Activated CD4-positive, alpha-beta T cell treated with anti-CD3 and anti-CD28 coated beads, Interleukin-2, amount 50 U/mL, for 48 hours (primary cell): ENCODE data around the gene TEPSIN.

Experiments used
- DNase-seq, 2 experiments: peaks; one replicate each; pipeline ENCODE4 v3.0.0-alpha.2; 2020

Gene TEPSIN

DNA sequence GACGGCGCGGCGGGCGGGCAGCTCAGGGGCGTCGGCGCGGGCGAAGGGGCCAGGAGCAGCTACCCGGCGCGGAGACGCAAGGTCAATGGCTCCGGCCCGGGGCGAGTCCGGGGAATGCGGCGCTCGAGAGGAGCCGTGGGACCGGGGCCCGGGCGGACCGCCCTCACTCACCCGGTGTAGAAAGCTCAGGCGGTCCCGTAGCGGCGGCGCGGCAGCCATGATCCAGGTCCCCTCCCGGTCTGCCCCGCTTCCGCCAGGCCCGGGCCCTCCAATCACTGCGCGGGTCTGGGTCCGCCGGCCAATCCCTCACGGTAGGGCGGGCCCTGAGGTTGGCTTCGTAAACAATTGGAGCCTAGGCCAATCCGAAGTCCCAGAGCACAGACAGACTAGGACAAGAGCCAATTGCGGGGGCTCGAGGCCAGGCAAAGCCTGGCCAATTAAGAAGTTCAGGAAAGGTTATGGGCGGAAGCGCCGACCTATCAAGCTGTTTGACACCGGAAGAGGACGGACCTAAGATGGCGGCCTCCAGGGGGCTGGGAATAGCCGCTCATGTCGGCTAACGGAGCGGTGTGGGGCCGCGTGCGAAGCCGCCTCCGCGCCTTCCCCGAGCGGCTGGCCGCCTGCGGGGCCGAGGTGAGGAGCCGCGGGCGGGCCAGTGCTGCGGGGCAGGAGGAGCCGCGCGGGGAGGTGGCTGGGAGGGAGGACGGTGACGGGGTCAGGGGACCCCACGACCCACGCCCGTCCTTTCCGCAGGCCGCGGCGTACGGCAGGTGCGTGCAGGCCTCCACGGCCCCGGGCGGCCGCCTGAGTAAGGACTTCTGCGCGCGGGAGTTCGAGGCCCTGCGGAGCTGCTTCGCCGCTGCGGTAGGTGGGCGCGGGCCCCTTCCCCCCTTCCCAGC is at the start of gene TEPSIN, which contains the start of gene NDUFAF8:
TSS of gene TEPSIN (minus strand) at position 241 of the 899 bp plus-strand sequence. CDS start at position 219, 22 bp downstream.
TSS of gene NDUFAF8 (plus strand) at position 504 of the 899 bp plus-strand sequence. CDS start at position 550, 46 bp downstream.
- DNase-seq = peak; percentile 92 to 94

- DNase-seq = no peak
Observed at GRCh38 chr17:81287741-81288430, 49.0 kb upstream of the TEPSIN start.

GRCh38 chr17:81287152-81287551 is 48.3 kb upstream of the TEPSIN start:
- no peak for DNase-seq

- no peak for DNase-seq
Observed at GRCh38 chr17:81286491-81287145, 47.8 kb upstream of the TEPSIN start.

DNA sequence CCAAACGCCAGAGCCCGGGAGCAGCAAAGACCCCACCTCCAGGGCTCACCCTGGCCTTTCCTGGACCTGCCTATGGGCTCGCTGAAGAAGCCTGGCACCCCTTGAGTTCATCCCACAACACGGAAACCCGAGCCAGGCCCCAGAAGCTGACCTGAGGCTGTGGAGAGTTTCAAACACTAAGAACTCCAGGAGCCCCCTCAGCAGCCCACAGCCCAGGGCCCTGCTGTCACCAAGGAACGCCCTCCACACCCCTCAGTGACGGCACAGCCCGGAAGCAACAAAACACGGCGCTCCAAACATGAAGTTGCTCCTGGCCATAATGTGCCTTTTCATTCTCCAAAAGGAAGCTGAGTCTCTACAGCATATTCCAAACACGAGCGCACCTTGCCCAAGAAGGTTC is 47.0 kb upstream of the TEPSIN start:
- DNase-seq = no peak

- DNase-seq = peak; percentile 73 to 79
Observed at GRCh38 chr17:81285179-81285878, 46.5 kb upstream of the TEPSIN start.

DNA sequence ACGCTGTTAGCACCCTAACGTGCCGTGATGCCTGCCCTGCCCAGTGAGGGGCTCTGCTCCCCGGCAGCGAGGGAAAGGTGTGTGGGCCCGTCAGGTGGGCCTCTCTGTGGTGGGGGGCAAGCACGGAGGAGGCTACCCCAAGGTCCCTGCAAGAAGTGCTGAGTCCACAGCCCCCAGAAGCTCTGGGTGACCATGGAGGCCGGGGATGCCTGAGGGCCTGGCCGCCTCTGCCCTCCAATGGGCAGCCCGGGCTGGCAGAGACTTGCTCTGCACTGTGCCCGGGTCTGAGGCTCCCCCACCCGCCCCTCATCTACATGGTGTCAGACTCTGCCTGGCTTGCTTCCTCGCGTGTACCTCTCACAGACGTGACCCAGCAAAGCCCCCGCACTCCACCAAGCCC is 44.0 kb upstream of the TEPSIN start:
- DNase-seq = no peak

DNA sequence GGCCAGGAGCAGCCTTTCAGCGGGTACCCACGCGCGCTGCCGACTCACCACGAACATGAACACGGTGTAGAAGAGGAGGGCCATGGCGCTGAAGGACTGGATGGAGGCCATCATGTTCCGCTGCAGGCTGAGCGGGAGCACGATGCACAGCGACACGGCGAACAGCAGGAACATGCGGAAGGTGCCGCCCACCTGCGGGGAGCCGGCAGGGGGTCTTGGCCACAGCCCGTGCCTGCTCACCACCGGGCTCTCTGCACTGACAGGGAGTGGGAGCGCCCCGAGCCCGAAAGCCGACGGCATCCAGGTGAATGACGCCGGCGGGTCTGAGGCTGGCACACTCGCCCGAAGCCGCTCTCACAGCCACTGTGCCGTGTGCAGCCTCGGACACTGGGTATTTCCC is 43.3 kb upstream of the TEPSIN start:
- DNase-seq = no peak

GRCh38 chr17:81280571-81280970 is 41.7 kb upstream of the TEPSIN start:
- no peak for DNase-seq

- DNase-seq = no peak
Observed at GRCh38 chr17:81279278-81280275, 40.7 kb upstream of the TEPSIN start.

DNA sequence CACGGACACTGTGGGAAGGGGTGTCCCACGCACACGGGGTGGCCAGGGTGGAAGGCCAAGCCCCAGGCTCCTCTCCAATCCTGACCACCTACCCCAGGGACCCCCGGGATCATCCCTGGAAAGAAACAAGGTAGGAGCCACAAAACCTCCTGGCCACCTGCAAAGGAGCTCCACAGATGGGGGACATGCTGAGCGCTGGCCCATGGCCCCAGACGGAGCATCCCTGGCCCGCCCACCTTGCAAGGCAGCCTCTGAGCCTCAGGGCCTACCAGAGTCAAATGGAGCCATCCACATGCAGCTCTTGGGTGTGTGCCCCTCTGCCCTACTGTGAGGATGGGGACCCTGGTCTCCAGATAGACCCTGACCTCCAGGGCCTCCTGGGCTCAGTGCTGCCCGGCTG is 40.0 kb upstream of the TEPSIN start:
- DNase-seq = no peak

DNA sequence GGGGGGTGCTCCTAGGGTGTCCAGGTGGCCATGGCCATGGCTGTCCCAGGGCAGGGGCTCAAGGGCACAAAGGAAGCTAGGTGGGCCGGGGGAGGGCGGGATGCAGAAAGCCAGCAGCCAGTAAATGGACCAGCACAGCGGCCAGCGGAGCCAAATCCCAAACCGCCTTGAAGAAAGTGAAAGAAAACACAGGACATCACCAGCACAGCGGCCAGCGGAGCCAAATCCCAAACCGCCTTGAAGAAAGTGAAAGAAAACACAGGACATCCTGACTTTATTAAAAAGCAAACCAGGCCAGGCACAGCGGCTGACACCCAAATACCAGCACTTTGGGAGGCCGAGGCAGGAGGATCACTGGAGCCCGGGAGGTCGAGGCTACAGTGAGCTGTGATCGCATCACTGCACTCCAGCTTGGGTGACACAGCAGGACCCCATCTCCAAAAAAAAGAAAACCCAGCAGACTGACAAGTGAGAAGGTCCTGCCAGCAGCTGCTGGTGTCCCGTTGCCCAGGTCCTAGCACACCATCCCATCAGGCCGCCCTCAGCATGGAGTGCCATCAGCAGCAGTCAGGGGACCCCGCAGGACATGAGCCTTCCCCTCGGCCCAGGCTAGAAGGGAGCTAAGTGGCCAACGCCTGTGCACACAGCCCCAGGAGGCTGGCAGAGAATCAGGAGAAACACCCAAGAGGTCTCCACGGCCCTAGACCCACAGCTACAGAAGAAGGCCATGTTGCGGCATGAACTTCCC is 39.3 kb upstream of the TEPSIN start:
- DNase-seq = no peak

DNA sequence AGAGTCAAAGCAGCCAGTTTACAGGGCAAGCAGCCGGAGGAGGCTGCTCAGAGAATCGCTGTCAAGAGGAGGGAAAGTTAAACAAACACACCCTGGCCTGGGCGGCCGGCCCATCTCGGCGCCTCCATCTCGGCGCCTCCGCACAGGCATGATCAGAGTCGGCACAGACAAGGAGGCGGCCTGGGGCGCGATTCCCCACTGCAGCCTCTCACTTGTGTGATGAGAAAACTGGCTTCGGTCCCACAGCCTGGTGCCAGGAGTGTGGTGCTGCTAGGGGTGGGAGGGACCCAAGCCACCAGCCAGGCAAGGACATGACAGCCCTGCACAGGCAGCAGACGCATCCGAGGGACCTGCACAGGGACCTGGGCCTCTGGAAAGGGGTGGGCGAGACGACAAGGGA is 38.6 kb upstream of the TEPSIN start:
- DNase-seq = no peak

DNA sequence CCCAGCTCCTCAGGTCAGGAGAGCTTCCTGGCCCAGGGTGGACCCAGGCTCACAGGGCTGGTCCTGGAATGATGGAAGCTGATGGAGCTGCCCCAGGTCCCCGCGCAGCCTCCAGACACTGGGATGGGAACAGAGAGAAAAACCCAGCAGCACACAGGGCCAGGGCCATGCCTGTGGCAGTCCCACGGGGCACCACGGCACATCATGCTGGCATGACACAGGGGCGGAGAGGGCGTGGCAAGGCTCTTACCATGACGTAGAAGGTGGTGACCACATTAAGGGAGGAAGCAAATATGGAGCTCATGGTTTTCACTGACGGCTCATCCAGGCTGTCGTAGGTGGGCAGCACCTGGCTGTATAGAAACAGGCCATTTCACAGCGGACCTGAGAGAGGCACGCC is 37.9 kb upstream of the TEPSIN start:
- DNase-seq = no peak

GRCh38 chr17:81274471-81274855 is 35.6 kb upstream of the TEPSIN start:
- DNase-seq = no peak

- DNase-seq = no peak
Observed at GRCh38 chr17:81273698-81274470, 35.0 kb upstream of the TEPSIN start.

GRCh38 chr17:81272616-81273015 is 33.8 kb upstream of the TEPSIN start:
- no peak for DNase-seq

DNA sequence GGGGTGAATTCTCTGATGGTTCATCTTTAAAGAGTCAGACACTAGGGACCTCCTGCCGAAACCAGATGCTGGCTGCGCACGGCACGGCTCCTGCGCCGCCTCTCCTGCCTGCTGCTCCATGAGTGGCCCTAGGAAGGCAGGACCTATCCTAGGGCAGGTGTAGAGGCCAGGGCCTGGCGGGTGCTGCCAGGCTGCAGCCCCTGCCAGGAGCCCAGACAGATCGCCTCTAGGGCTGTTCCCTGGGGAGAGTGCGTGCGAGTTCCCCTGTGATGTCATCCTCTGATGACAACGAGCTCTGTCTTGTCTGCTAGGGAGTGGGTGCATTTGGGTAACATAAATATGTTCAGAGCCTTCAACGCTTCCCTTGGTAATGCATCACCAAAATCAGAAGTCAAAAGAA is 32.4 kb upstream of the TEPSIN start:
- no peak for DNase-seq

GRCh38 chr17:81270279-81270678 is 31.4 kb upstream of the TEPSIN start:
- no peak for DNase-seq
